ENCODE measurements around the gene CSMD2. TPM values are rescaled to one million over a fixed set of nuclear protein-coding genes. Genes with fewer than 3 reads are reported as not detected.

The CSMD2 gene
- polyA plus RNA-seq, 1 experiment = 1.8 TPM

GRCh38 chr1:33578557-33579448, 586.2 kb downstream of the CSMD2 start:
- no peak overlapping the region for H3K4me3 ChIP-seq (ENCODE audit: low read depth, low read length)
- no peak for TF ChIP-seq CTCF (IDR thresholded peaks at IDR 0.05; ENCODE audit: insufficient read depth, low read depth, low read length)
- no peaks in the 10 kb centered on the region for H3K36me3 ChIP-seq (ENCODE audit: control insufficient read depth, insufficient read depth, low read length)
- no peak for DNase-seq (ENCODE audit: low read depth)
- CTCF ChIA-PET = interaction anchor here (0.8 kb wide), 1 partner anchor 32 kb away, joined by 3 read pairs; no protein-coding TSS in a partner anchor
- POLR2A ChIA-PET = no interaction called here
- H3K27me3 ChIP-seq (ENCODE audit: control insufficient read depth, insufficient read depth, low read length) = no peaks in the 10 kb centered on the region; the same call in 1 of the 2 replicates

GRCh38 chr1:33577663-33578062, 587.4 kb downstream of the CSMD2 start:
- TF ChIP-seq CTCF (IDR thresholded peaks at IDR 0.05; ENCODE audit: insufficient read depth, low read depth, low read length) = no peak
- Histone ChIP-seq H3K4me3 (ENCODE audit: low read depth, low read length) (no peak overlapping the region), H3K27me3 (ENCODE audit: control insufficient read depth, insufficient read depth, low read length) (no peaks in the 10 kb centered on the region; the same call in 1 of the 2 replicates), H3K36me3 (ENCODE audit: control insufficient read depth, insufficient read depth, low read length) (no peaks in the 10 kb centered on the region)
- DNase-seq (ENCODE audit: low read depth) = no peak
- ChIA-PET CTCF (no interaction called here), POLR2A (no interaction called here)

GRCh38 chr1:33576821-33577599, 588.0 kb downstream of the CSMD2 start:
- no peak for DNase-seq (ENCODE audit: low read depth)
- TF ChIP-seq CTCF (IDR thresholded peaks at IDR 0.05; ENCODE audit: insufficient read depth, low read depth, low read length) = no peak
- no peaks in the 10 kb centered on the region; the same call in 1 of the 2 replicates for H3K27me3 ChIP-seq (ENCODE audit: control insufficient read depth, insufficient read depth, low read length)
- H3K4me3 ChIP-seq (ENCODE audit: low read depth, low read length) = no peak overlapping the region
- H3K36me3 ChIP-seq (ENCODE audit: control insufficient read depth, insufficient read depth, low read length) = no peaks in the 10 kb centered on the region
- ChIA-PET CTCF (no interaction called here), POLR2A (no interaction called here)

GRCh38 chr1:33575324-33575879, 589.6 kb downstream of the CSMD2 start:
- no peak overlapping the region for H3K4me3 ChIP-seq (ENCODE audit: low read depth, low read length)
- DNase-seq (ENCODE audit: low read depth) = no peak
- no peak for TF ChIP-seq CTCF (IDR thresholded peaks at IDR 0.05; ENCODE audit: insufficient read depth, low read depth, low read length)
- CTCF ChIA-PET = no interaction called here
- POLR2A ChIA-PET = no interaction called here
- H3K27me3 ChIP-seq (ENCODE audit: control insufficient read depth, insufficient read depth, low read length) = no peaks in the 10 kb centered on the region; the same call in 1 of the 2 replicates
- H3K36me3 ChIP-seq (ENCODE audit: control insufficient read depth, insufficient read depth, low read length) = no peaks in the 10 kb centered on the region; the same call in 1 of the 2 replicates

- POLR2A ChIA-PET = no interaction called here
- no peak for TF ChIP-seq CTCF (IDR thresholded peaks at IDR 0.05; ENCODE audit: insufficient read depth, low read depth, low read length)
- Histone ChIP-seq H3K4me3 (ENCODE audit: low read depth, low read length) (no peak overlapping the region), H3K36me3 (ENCODE audit: control insufficient read depth, insufficient read depth, low read length) (no peaks in the 10 kb centered on the region; the same call in 1 of the 2 replicates), H3K27me3 (ENCODE audit: control insufficient read depth, insufficient read depth, low read length) (no peaks in the 10 kb centered on the region; the same call in 1 of the 2 replicates)
- CTCF ChIA-PET = interaction anchor here (0.6 to 0.8 kb wide), 3 partner anchors 16 to 413 kb away, joined by 3 to 5 read pairs (median 3); no protein-coding TSS in a partner anchor
- no peak for DNase-seq (ENCODE audit: low read depth)
Observed at GRCh38 chr1:33573661-33574060, 591.4 kb downstream of the CSMD2 start.

Data from BJ (cell line).